HEK293T (cell line): ENCODE results near the gene DDAH1.

Experiments used
- BHLHE40 ChIP-seq: fragments of 450-650 bp; IDR thresholded peaks from 2 replicates; pipeline ENCODE4 v1.6.1; 2016; ENCODE audit warnings: mild to moderate bottlenecking, moderate library complexity, borderline replicate concordance
- CTBP1 ChIP-seq: fragments of 450-650 bp; IDR thresholded peaks from 2 replicates; pipeline ENCODE4 v1.6.1; 2016; ENCODE audit warnings: borderline replicate concordance
- ELF4 ChIP-seq: fragments of 450-650 bp; IDR thresholded peaks from 2 replicates; pipeline ENCODE4 v1.6.1; 2017; ENCODE audit warnings: antibody characterized with exemption
- FOXA1 ChIP-seq: fragments of 450-650 bp; IDR thresholded peaks from 2 replicates; pipeline ENCODE4 v1.6.1; 2016; ENCODE audit warnings: mild to moderate bottlenecking
- FOXK2 ChIP-seq: fragments of 450-650 bp; IDR thresholded peaks from 2 replicates; pipeline ENCODE4 v1.6.1; 2016; ENCODE audit warnings: mild to moderate bottlenecking
- FOXM1 ChIP-seq: fragments of 450-650 bp; IDR thresholded peaks from 2 replicates; pipeline ENCODE4 v1.6.1; 2017; ENCODE audit warnings: mild to moderate bottlenecking, borderline replicate concordance
- HDGF ChIP-seq: fragments of 450-650 bp; IDR thresholded peaks from 2 replicates; pipeline ENCODE4 v1.6.1; 2017; ENCODE audit warnings: antibody characterized with exemption, borderline replicate concordance
- L3MBTL2 ChIP-seq: fragments of 450-650 bp; conservative IDR thresholded peaks from 2 replicates; pipeline ENCODE4 v1.6.1; 2016; ENCODE audit warnings: mild to moderate bottlenecking
- NFRKB ChIP-seq: fragments of 450-650 bp; IDR thresholded peaks from 2 replicates; pipeline ENCODE4 v1.6.1; 2016; ENCODE audit warnings: mild to moderate bottlenecking, moderate library complexity
- SP1 ChIP-seq: fragments of 450-650 bp; IDR thresholded peaks from 2 replicates; pipeline ENCODE4 v1.6.1; 2017
- SUZ12 ChIP-seq: fragments of 450-650 bp; IDR thresholded peaks from 2 replicates; pipeline ENCODE4 v1.6.1; 2016; ENCODE audit warnings: mild to moderate bottlenecking
- TARDBP ChIP-seq: fragments of 450-650 bp; IDR thresholded peaks from 2 replicates; pipeline ENCODE4 v1.6.1; 2016
- ZNF384 ChIP-seq: fragments of 450-650 bp; IDR thresholded peaks from 2 replicates; pipeline ENCODE4 v1.6.1; 2016
- TF ChIP-seq, protein P1 (sequence below): fragments of 450-650 bp; IDR thresholded peaks from 2 replicates; pipeline ENCODE4 v1.6.1; 2016

DNA sequence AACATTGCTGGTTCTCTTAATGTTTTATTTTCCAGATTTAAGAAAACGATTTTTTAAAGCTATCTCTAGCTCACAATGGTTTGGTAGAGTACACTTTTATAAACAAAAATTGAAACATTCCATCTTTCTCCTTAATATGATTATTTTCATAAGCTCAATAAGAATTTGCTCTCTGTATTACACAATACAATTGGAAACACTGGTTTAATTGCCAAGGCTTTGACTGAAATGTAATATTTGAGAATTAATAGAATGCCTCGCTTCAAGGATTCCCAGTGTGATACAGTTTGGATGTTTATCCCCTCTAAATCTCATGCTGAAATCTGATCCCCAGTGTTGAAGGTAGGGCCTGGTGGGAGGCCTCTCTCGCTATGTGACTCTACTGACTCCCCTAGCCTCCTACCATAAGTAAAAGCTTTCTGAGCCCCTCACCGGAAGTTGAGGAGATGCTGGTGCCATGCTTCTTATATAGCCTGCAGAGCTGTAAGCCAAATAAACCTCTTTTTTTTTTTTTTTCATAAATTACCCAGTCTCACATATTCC is 67.4 kb downstream of the DDAH1 start:
- TF ChIP-seq L3MBTL2 = no peak
- TF ChIP-seq HDGF = no peak
- no peak for TF ChIP-seq SP1
- no peak for TF ChIP-seq NFRKB
- TF ChIP-seq BHLHE40 = no peak
- no peak for TF ChIP-seq TARDBP
- TF ChIP-seq, protein P1, sequence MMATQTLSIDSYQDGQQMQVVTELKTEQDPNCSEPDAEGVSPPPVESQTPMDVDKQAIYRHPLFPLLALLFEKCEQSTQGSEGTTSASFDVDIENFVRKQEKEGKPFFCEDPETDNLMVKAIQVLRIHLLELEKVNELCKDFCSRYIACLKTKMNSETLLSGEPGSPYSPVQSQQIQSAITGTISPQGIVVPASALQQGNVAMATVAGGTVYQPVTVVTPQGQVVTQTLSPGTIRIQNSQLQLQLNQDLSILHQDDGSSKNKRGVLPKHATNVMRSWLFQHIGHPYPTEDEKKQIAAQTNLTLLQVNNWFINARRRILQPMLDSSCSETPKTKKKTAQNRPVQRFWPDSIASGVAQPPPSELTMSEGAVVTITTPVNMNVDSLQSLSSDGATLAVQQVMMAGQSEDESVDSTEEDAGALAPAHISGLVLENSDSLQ = no peak
- no peak for TF ChIP-seq CTBP1
- no peak for TF ChIP-seq FOXA1
- TF ChIP-seq FOXK2 = no peak
- no peak for TF ChIP-seq SUZ12
- no peak for TF ChIP-seq ZNF384
- no peak for TF ChIP-seq FOXM1
- TF ChIP-seq ELF4 = no peak
